ENCODE data around the gene STRIP1. TPM values are rescaled to one million over a fixed set of nuclear protein-coding genes. Genes with fewer than 3 reads are reported as not detected.

The STRIP1 gene
- total and polyA plus RNA-seq, 2 of the 8 experiments (the other 6 are each of a cell fraction or from before 2014, with no cell fraction given) = 21.3 to 45.6 TPM

DNA sequence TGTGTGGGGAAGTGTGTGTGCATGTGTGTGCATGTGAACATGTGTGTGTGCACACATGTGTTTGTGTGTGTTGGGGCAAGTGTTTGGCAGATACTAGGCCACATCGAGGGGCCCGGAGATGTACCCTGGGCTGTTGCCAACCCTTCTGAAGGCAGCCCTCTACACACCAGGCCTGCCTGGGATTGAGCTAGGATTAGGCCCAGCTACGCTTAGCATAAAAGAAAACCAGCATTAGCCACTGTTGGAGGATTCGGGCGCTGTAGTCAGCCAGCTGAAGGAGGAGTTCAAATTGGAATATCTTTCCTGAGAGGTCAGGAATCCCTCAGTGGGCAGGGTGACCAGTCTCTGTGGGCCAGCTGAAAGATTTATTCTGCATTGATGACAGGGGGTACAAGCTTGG is 46.6 kb downstream of the STRIP1 start (continued):
- TF ChIP-seq, protein P1, sequence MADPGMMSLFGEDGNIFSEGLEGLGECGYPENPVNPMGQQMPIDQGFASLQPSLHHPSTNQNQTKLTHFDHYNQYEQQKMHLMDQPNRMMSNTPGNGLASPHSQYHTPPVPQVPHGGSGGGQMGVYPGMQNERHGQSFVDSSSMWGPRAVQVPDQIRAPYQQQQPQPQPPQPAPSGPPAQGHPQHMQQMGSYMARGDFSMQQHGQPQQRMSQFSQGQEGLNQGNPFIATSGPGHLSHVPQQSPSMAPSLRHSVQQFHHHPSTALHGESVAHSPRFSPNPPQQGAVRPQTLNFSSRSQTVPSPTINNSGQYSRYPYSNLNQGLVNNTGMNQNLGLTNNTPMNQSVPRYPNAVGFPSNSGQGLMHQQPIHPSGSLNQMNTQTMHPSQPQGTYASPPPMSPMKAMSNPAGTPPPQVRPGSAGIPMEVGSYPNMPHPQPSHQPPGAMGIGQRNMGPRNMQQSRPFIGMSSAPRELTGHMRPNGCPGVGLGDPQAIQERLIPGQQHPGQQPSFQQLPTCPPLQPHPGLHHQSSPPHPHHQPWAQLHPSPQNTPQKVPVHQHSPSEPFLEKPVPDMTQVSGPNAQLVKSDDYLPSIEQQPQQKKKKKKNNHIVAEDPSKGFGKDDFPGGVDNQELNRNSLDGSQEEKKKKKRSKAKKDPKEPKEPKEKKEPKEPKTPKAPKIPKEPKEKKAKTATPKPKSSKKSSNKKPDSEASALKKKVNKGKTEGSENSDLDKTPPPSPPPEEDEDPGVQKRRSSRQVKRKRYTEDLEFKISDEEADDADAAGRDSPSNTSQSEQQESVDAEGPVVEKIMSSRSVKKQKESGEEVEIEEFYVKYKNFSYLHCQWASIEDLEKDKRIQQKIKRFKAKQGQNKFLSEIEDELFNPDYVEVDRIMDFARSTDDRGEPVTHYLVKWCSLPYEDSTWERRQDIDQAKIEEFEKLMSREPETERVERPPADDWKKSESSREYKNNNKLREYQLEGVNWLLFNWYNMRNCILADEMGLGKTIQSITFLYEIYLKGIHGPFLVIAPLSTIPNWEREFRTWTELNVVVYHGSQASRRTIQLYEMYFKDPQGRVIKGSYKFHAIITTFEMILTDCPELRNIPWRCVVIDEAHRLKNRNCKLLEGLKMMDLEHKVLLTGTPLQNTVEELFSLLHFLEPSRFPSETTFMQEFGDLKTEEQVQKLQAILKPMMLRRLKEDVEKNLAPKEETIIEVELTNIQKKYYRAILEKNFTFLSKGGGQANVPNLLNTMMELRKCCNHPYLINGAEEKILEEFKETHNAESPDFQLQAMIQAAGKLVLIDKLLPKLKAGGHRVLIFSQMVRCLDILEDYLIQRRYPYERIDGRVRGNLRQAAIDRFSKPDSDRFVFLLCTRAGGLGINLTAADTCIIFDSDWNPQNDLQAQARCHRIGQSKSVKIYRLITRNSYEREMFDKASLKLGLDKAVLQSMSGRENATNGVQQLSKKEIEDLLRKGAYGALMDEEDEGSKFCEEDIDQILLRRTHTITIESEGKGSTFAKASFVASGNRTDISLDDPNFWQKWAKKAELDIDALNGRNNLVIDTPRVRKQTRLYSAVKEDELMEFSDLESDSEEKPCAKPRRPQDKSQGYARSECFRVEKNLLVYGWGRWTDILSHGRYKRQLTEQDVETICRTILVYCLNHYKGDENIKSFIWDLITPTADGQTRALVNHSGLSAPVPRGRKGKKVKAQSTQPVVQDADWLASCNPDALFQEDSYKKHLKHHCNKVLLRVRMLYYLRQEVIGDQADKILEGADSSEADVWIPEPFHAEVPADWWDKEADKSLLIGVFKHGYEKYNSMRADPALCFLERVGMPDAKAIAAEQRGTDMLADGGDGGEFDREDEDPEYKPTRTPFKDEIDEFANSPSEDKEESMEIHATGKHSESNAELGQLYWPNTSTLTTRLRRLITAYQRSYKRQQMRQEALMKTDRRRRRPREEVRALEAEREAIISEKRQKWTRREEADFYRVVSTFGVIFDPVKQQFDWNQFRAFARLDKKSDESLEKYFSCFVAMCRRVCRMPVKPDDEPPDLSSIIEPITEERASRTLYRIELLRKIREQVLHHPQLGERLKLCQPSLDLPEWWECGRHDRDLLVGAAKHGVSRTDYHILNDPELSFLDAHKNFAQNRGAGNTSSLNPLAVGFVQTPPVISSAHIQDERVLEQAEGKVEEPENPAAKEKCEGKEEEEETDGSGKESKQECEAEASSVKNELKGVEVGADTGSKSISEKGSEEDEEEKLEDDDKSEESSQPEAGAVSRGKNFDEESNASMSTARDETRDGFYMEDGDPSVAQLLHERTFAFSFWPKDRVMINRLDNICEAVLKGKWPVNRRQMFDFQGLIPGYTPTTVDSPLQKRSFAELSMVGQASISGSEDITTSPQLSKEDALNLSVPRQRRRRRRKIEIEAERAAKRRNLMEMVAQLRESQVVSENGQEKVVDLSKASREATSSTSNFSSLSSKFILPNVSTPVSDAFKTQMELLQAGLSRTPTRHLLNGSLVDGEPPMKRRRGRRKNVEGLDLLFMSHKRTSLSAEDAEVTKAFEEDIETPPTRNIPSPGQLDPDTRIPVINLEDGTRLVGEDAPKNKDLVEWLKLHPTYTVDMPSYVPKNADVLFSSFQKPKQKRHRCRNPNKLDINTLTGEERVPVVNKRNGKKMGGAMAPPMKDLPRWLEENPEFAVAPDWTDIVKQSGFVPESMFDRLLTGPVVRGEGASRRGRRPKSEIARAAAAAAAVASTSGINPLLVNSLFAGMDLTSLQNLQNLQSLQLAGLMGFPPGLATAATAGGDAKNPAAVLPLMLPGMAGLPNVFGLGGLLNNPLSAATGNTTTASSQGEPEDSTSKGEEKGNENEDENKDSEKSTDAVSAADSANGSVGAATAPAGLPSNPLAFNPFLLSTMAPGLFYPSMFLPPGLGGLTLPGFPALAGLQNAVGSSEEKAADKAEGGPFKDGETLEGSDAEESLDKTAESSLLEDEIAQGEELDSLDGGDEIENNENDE (IDR thresholded peaks at IDR 0.05; ENCODE audit: insufficient replicate concordance, low read length) = no peak
- TF ChIP-seq SIN3A (conservative IDR thresholded peaks at IDR 0.05 in 1 of 2, IDR thresholded peaks at IDR 0.05 in 1 of 2; ENCODE audit: low read depth in 1 of 2, low read length in 2 of 2) (no peak), SRF (IDR thresholded peaks at IDR 0.05; ENCODE audit: low read depth, low read length) (no peak), PHF8 (conservative IDR thresholded peaks at IDR 0.05; ENCODE audit: low read depth, low read length) (no peak), MAFK (IDR thresholded peaks at IDR 0.05; ENCODE audit: low read depth, low read length) (no peak), POLR2AphosphoS5 (IDR thresholded peaks at IDR 0.05; ENCODE audit: low read depth, low read length) (no peak), ATF3 (IDR thresholded peaks at IDR 0.05; ENCODE audit: insufficient read depth, low read depth, low read length) (no peak), NANOG (IDR thresholded peaks at IDR 0.05; ENCODE audit: insufficient read depth, low read depth, low read length, poor library complexity, severe bottlenecking) (no peak), CBX5 (IDR thresholded peaks at IDR 0.05; ENCODE audit: low read depth, low read length) (no peak), CREB1 (IDR thresholded peaks at IDR 0.05) (no peak)
- TF ChIP-seq, protein P2, sequence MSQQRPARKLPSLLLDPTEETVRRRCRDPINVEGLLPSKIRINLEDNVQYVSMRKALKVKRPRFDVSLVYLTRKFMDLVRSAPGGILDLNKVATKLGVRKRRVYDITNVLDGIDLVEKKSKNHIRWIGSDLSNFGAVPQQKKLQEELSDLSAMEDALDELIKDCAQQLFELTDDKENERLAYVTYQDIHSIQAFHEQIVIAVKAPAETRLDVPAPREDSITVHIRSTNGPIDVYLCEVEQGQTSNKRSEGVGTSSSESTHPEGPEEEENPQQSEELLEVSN (IDR thresholded peaks at IDR 0.05) = no peak
